ENCODE results near the gene ZNF169. TPM values are rescaled to one million over a fixed set of nuclear protein-coding genes. Genes with fewer than 3 reads are reported as not detected.
A peak's percentile ranks its signal among the peaks of the same experiment; 100 is the strongest.
"Not testable (repeated sequence)": the region's sequence is repeated elsewhere in the genome, so short reads cannot be mapped to it uniquely, and the experiment has no call there.

ZNF169 gene
- total RNA-seq, result 9.3 and 9.9 TPM in 2 replicates

DNA sequence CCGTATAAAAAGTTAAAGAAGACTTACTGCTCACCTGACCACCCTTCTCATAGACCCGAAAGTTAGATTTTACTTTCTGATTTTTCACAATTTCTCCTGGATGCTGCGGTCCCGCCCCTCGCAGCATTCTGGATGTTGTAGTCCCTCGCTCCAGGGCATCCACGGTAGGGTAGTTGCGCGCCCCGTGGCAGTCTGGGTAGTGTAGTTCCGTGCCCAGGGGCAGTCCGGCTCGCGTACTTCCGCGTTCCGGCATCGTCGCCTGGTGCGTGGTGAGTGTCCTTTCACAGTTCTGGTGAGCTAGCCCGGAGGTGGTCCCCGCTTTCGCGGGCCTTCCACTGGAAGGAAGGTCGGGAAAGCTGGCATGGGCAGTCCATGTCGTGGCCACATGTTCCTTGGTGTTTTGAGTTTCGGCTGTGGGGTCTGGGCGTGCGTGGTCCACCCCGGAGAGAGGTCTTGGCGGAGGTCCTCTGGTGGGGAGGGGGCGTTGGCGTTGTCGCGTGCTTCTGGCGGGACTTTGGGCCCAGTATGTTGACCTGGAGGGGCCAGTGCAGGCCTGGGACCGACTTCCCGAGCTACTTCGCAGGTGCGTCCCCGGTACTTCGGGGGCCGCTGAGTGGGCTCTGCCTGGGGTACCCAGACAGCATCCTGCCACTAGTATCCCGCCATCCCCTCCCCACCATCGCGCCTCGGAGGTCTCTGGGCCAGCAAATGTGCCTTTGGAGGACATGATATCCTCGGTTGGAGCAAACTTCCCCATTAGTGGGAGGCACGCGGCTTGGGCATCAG, at the start of gene ZNF169:
Gene ZNF169 (plus strand): TSS at position 222 of the 786 bp plus-strand sequence. CDS start 19,515 bp downstream, outside the sequence.
- Mint-ChIP-seq H3K27ac (peak within 1 kb of the TSS; percentile 99), H3K27me3 (ENCODE audit: insufficient read depth) (peaks cover 10% of the 10 kb centered on the region), H3K9me3 (no peaks in the 10 kb centered on the region), H3K4me1 (ENCODE audit: low read depth) (peaks cover 36% of the 10 kb centered on the region), H3K36me3 (ENCODE audit: low read depth) (peaks cover 7% of the 10 kb centered on the region), H3K4me3 (peak within 1 kb of the TSS; percentile 100)
- intact Hi-C loops (cut with micrococcal nuclease), result loop anchor here (1.0 to 5.0 kb wide), 2 partner anchors 92 to 343 kb away; no protein-coding TSS in a partner anchor
- peak; percentile 85 for DNase-seq (ENCODE audit: low spot score)

DNA sequence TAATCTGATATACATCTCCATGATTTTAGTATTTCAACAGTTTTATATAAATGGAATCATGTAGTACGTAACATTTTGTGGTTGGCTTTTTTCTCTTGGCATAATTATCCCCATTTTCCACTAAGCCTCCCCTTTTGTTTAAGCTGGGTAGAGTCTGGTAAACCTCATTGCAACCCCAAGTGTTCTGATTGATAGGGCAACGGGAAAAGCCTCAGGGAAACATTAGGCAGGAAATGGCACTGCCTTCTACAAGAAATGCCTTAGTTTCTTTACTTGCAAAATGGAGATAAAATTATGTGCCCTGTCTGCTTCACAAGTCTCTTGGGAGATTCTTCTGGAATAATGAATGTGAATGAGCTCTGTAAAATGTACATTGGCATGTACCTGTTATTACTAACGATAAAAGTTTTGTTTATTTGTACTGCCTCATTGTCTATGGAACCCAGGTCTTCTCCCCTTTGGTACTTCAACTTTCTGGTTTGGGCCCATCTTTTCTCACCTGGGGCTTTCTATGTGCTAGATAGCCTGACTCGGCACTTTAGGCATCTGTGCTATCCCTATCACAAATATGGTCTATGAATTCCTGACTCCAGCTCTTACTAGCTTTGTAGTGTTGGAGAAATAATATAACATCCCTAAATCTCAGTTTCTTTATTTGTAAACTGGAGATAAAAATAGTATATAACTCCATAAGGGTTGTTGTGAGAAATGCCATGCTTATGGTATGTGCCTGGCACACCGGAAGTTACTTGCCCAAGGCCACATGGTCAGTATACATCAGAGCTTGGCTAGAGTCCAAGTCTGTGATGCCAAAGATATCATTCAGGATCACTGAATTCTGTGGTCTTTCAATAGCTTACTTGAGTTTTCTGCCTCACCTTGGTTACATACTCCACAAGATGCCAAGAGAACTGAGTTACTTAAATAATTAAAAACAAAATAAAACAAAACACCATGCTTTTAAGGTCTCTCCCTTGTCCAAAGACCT, 48.2 kb upstream of the ZNF169 start:
- intact Hi-C loops (cut with micrococcal nuclease), result no loop called here
- Mint-ChIP-seq H3K4me1 (ENCODE audit: low read depth) (peaks cover 5% of the 10 kb centered on the region), H3K9me3 (no peaks in the 10 kb centered on the region), H3K27me3 (ENCODE audit: insufficient read depth) (peaks cover 5% of the 10 kb centered on the region), H3K36me3 (ENCODE audit: low read depth) (no peaks in the 10 kb centered on the region), H3K4me3 (no peak overlapping the region), H3K27ac (no peak overlapping the region)
- DNase-seq (ENCODE audit: low spot score), result no peak

DNA sequence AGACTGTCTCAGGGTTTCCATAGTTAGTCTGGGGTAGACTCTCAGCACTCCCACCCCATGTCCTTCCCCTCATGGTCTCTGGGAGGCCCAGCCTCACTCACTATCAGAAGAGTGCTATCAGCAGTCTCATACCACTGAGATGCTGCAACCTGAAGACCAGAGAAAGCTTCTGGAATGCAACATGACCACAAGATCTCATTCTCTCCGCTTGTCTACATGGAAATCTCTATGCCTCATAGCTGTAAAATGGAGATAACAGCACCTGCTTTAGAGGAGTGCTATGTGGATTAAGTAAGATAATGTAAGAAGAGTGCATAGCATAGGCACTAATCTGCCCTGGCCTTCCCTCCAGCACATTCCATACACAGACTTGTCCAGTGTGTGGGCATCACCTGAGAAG, 47.0 kb upstream of the ZNF169 start:
- H3K36me3 Mint-ChIP-seq (ENCODE audit: low read depth), result no peaks in the 10 kb centered on the region
- no peaks in the 10 kb centered on the region for H3K9me3 Mint-ChIP-seq
- H3K27ac Mint-ChIP-seq, result no peak overlapping the region
- DNase-seq (ENCODE audit: low spot score), result no peak
- H3K4me3 Mint-ChIP-seq, result no peak overlapping the region
- H3K27me3 Mint-ChIP-seq (ENCODE audit: insufficient read depth), result peaks cover 4% of the 10 kb centered on the region
- intact Hi-C loops (cut with micrococcal nuclease), result no loop called here
- peaks cover 5% of the 10 kb centered on the region for H3K4me1 Mint-ChIP-seq (ENCODE audit: low read depth)

DNA sequence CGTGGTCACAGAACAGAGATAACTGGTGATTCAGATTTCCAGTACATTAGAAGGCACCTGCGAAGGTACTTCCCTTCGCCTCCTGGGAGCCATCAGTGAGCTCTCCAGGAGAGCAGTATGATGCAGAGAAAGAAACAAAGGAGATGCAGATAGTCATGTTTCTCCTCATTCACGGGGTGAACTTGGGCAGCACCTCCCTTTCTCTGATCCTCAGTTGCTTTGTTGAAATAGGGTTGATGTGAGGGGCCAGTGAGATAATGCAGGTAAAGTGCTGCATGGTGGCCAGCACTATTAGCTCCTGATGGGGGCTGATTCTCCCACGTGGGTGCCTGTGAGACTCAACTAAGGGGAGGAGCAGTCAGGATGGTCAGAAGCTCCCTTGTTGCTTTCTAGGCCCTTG, 46.6 kb upstream of the ZNF169 start:
- H3K9me3 Mint-ChIP-seq, result no peaks in the 10 kb centered on the region
- no peaks in the 10 kb centered on the region for H3K36me3 Mint-ChIP-seq (ENCODE audit: low read depth)
- H3K27ac Mint-ChIP-seq, result no peak overlapping the region
- H3K4me1 Mint-ChIP-seq (ENCODE audit: low read depth), result peaks cover 5% of the 10 kb centered on the region
- no peak for DNase-seq (ENCODE audit: low spot score)
- H3K27me3 Mint-ChIP-seq (ENCODE audit: insufficient read depth), result peaks cover 3% of the 10 kb centered on the region
- H3K4me3 Mint-ChIP-seq, result no peak overlapping the region
- intact Hi-C loops (cut with micrococcal nuclease), result no loop called here

DNA sequence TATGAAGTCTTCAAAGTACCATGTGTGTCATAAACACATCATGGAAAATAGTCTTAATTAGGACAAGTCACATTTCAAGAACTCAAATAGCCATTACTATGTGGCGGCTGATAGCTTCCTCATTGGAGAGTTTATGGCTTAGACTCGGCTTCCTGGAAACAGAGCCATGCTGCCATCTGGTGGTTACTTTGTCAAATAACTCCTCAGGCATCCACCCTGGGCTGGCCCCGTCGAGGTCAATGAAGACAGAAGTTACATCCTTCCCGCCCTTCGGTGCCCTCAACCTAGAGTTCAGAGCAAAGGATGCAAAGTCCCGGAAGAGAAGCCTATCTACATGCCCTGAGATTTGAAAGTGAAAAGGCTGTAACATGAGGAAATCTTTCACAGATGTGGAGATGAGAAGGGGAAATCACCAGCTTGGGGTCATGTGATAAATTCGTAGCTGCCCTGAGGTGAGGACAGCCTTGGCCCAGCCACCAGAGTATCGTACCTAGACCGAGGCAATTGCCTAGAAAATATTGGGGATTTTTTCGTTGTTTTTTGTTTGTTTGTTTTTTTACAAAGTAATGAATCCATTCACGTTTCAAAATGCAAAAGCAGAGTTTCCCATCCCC, 45.5 kb upstream of the ZNF169 start:
- peak overlapping the region; percentile 3 for H3K27ac Mint-ChIP-seq
- intact Hi-C loops (cut with micrococcal nuclease), result loop anchor here (1.0 kb wide), 5 partner anchors 47 to 531 kb away; no protein-coding TSS in a partner anchor
- peaks cover 3% of the 10 kb centered on the region for H3K27me3 Mint-ChIP-seq (ENCODE audit: insufficient read depth)
- peak; percentile 66 for DNase-seq (ENCODE audit: low spot score)
- no peak overlapping the region for H3K4me3 Mint-ChIP-seq
- H3K9me3 Mint-ChIP-seq, result no peaks in the 10 kb centered on the region
- H3K36me3 Mint-ChIP-seq (ENCODE audit: low read depth), result no peaks in the 10 kb centered on the region
- H3K4me1 Mint-ChIP-seq (ENCODE audit: low read depth), result peaks cover 5% of the 10 kb centered on the region

DNA sequence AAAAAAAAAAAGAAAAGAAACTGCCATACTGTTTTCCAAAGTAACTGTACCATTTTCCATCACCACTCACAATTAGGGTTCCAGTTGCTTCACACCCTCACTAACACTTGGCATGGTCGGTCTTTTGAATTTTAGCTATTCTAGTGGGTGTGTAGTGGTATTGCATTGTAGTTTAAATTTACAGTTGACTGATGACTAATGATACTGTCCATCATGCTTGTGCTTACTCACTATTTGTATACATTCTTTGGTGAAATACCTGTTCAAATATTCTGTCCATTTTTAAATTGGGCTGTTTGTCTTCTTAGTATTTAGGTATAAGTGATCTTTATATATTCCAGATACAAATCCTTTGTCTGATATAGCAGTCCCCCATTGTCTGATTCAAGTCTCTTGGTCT, 36.2 kb upstream of the ZNF169 start:
- H3K27me3 Mint-ChIP-seq (ENCODE audit: insufficient read depth), result peaks cover 10% of the 10 kb centered on the region
- intact Hi-C loops (cut with micrococcal nuclease), result no loop called here
- H3K4me3 Mint-ChIP-seq, result no peak overlapping the region
- DNase-seq (ENCODE audit: low spot score), result no peak
- H3K9me3 Mint-ChIP-seq, result peaks cover 6% of the 10 kb centered on the region
- H3K27ac Mint-ChIP-seq, result no peak overlapping the region
- H3K36me3 Mint-ChIP-seq (ENCODE audit: low read depth), result no peaks in the 10 kb centered on the region
- H3K4me1 Mint-ChIP-seq (ENCODE audit: low read depth), result no peaks in the 10 kb centered on the region

DNA sequence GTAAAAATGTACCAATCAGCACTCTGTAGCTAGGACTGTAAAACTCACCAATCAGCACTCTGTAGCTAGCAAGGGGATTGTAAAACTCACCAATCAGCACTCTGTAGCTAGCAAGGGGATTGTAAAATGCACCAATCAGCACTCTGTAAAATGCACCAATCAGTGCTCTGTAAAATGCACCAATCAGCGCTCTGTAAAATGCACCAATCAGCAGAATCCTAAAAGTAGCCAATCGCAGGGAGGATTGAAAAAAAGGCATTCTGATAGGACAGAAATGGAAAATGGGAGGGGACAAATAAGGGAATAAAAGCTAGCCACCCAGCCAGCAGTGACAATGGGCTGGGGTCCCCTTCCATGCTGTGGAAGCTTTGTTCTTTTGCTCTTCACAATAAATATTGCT, 33.7 kb upstream of the ZNF169 start:
- intact Hi-C loops (cut with micrococcal nuclease); H3K4me3 Mint-ChIP-seq; H3K27ac Mint-ChIP-seq; H3K36me3 Mint-ChIP-seq (ENCODE audit: low read depth); H3K4me1 Mint-ChIP-seq (ENCODE audit: low read depth); H3K9me3 Mint-ChIP-seq; DNase-seq (ENCODE audit: low spot score): not testable (repeated sequence)
- H3K27me3 Mint-ChIP-seq (ENCODE audit: insufficient read depth), result peaks cover 15% of the 10 kb centered on the region

DNA sequence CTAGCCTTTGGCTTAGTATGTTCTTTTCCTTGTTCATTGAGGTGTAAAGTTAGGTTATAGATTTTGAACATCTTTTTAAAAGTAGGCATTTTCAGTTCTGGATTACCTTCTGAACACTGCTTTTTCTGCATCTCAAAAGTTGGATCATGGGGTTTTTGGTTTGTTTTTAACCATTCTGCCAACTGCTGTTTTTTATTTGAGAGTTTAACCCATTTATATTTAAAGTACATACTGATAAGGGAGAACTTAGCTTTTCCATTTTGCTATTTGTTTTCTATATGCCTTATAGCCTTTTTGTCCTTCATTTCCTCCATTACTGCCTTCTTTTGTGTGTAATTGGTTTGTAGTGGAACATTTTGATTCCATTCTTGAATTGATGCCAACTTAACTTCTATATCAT, 30.5 kb upstream of the ZNF169 start:
- Mint-ChIP-seq H3K4me1 (ENCODE audit: low read depth) (no peaks in the 10 kb centered on the region), H3K27me3 (ENCODE audit: insufficient read depth) (peaks cover 18% of the 10 kb centered on the region), H3K27ac (no peak overlapping the region), H3K36me3 (ENCODE audit: low read depth) (no peaks in the 10 kb centered on the region), H3K4me3 (no peak overlapping the region), H3K9me3 (peaks cover 6% of the 10 kb centered on the region)
- intact Hi-C loops (cut with micrococcal nuclease), result no loop called here
- DNase-seq (ENCODE audit: low spot score), result no peak

DNA sequence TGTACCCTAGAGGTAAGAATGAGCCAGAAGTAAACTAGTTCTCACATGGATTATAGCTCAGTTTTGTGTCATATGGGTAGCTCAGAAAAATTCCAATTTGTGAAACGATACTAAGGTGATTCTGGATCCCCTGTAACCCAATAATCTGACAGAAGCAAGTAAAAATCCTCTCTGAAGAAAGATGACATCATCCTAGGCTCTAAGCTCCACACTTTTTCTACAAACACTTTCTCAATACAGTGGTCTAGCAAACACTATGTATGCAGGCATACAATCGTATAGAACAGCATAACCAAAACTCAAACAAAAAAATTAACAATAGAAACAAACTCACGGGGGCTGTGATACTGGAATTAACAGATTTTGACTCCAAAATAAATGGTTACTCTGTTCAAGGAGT, 26.7 kb upstream of the ZNF169 start:
- Mint-ChIP-seq H3K9me3 (no peaks in the 10 kb centered on the region), H3K27me3 (ENCODE audit: insufficient read depth) (peaks cover 15% of the 10 kb centered on the region), H3K36me3 (ENCODE audit: low read depth) (no peaks in the 10 kb centered on the region), H3K4me1 (ENCODE audit: low read depth) (no peaks in the 10 kb centered on the region), H3K4me3 (no peak overlapping the region), H3K27ac (no peak overlapping the region)
- intact Hi-C loops (cut with micrococcal nuclease), result no loop called here
- no peak for DNase-seq (ENCODE audit: low spot score)

DNA sequence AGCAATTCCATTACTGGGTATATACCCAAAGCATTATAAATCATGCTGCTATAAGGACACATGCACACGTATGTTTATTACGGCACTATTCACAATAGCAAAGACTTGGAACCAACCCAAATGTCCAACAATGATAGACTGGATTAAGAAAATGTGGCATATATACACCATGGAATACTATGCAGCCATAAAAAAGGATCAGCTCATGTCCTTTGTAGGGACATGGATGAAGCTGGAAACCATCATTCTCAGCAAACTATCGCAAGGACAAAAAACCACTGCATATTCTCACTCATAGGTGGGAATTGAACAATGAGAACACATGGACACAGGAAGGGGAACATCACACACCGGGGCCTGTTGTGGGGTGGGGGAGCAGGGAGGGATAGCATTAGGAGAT, 18.0 kb upstream of the ZNF169 start:
- H3K27ac Mint-ChIP-seq; H3K4me1 Mint-ChIP-seq (ENCODE audit: low read depth); H3K27me3 Mint-ChIP-seq (ENCODE audit: insufficient read depth); H3K36me3 Mint-ChIP-seq (ENCODE audit: low read depth); intact Hi-C loops (cut with micrococcal nuclease); H3K9me3 Mint-ChIP-seq; DNase-seq (ENCODE audit: low spot score); H3K4me3 Mint-ChIP-seq: not testable (repeated sequence)

DNA sequence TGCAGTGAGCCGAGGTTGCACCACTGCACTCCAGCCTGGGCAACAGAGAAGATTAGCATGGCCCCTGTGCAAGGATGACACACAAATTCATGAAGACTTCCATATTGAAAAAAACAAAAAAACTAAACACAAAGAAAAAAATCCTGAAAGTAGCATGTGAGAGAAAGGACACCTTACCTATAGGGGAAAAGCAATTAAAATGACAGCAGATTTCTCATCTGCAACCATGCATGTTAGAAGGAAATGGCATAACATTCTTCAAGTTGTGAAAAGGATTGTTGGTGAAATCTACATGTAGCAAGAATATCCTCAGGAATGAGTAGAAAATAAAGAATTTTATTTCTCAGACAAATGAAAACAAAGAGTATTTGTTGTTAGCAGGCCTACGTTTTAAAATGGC, 13.4 kb upstream of the ZNF169 start:
- Mint-ChIP-seq H3K27me3 (ENCODE audit: insufficient read depth) (peaks cover 5% of the 10 kb centered on the region), H3K4me1 (ENCODE audit: low read depth) (peaks cover 5% of the 10 kb centered on the region), H3K9me3 (no peaks in the 10 kb centered on the region), H3K36me3 (ENCODE audit: low read depth) (no peaks in the 10 kb centered on the region), H3K4me3 (no peak overlapping the region), H3K27ac (no peak overlapping the region)
- intact Hi-C loops (cut with micrococcal nuclease), result no loop called here
- DNase-seq (ENCODE audit: low spot score), result no peak

DNA sequence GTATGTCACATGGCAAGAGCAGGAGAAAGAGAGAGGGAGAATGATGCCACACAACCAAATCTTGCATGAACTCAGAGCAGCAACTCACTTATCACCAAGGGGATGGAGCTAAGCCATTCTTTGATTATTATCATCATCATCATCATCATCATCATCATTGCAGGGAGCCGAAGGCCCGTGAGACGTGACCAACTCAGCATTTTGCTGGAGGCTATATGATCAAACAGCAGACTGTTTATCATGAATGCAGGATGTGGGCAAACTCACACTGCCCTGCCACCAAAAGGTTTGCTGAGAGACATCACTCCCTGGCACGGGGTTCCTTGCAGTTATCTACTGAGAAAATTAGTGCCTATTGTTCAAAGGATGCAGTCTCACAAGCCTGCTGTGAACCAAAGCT, 8.6 kb upstream of the ZNF169 start:
- intact Hi-C loops (cut with micrococcal nuclease), result no loop called here
- Mint-ChIP-seq H3K9me3 (no peaks in the 10 kb centered on the region), H3K4me3 (no peak overlapping the region), H3K4me1 (ENCODE audit: low read depth) (peaks cover 5% of the 10 kb centered on the region), H3K27ac (no peak overlapping the region), H3K27me3 (ENCODE audit: insufficient read depth) (peaks cover 6% of the 10 kb centered on the region), H3K36me3 (ENCODE audit: low read depth) (no peaks in the 10 kb centered on the region)
- no peak for DNase-seq (ENCODE audit: low spot score)
